ENCODE data around the gene ISG15.

ISG15 gene

GRCh38 chr1:1043921-1044320 is 30.6 kb downstream of the ISG15 start:
- no peak for DNase-seq
- no peak overlapping the region for H3K18ac ChIP-seq (ENCODE audit: low read length)
- H3K4me1 ChIP-seq (ENCODE audit: control insufficient read depth in 1 of 2, insufficient read depth in 2 of 2, low read length in 2 of 2): peaks cover 11 to 14% of the 10 kb centered on the region in 2 experiments
- H4K91ac ChIP-seq (ENCODE audit: low read depth, low read length): no peak overlapping the region
- H3K9ac ChIP-seq (ENCODE audit: low read length): no peak overlapping the region
- no peaks in the 10 kb centered on the region for H3K79me1 ChIP-seq (ENCODE audit: low read length)
- H3K14ac ChIP-seq (ENCODE audit: low read length): no peak overlapping the region
- H2AFZ ChIP-seq (ENCODE audit: insufficient read depth, low read length, poor library complexity): no peak overlapping the region
- no CpG with 5 or more reads among the region's 33 CpGs for WGBS (ENCODE audit: extremely low coverage, insufficient coverage, insufficient read length)
- H3K4me2 ChIP-seq (ENCODE audit: low read length): no peak overlapping the region
- H2BK120ac ChIP-seq (ENCODE audit: insufficient read depth, low read length, poor library complexity): no peak overlapping the region
- no peak overlapping the region for H2BK5ac ChIP-seq (ENCODE audit: low read depth, low read length, poor library complexity)
- no peak overlapping the region for H3K27ac ChIP-seq (ENCODE audit: low read depth, low read length)
- H3K79me2 ChIP-seq (ENCODE audit: control insufficient read depth, insufficient read depth, low read length, poor library complexity): no peaks in the 10 kb centered on the region
- H4K12ac ChIP-seq (ENCODE audit: low read depth, low read length): no peak overlapping the region
- no peak overlapping the region for H3K23ac ChIP-seq (ENCODE audit: low read length)
- H4K8ac ChIP-seq (ENCODE audit: low read depth, low read length): no peak overlapping the region
- H2AK5ac ChIP-seq (ENCODE audit: low read length): no peak overlapping the region
- H3K9me3 ChIP-seq (ENCODE audit: insufficient read depth, low read depth, low read length): peaks cover 4% of the 10 kb centered on the region
- H2BK12ac ChIP-seq (ENCODE audit: low read length): no peak overlapping the region
- no peak overlapping the region for H3K4ac ChIP-seq (ENCODE audit: low read depth, low read length)
- no peak overlapping the region for H3K4me3 ChIP-seq (ENCODE audit: low read depth, low read length)
- H3K27me3 ChIP-seq (ENCODE audit: insufficient read depth, low read length): no peaks in the 10 kb centered on the region
- H3K36me3 ChIP-seq (ENCODE audit: control insufficient read depth in 1 of 2, insufficient read depth in 2 of 2, low read length in 2 of 2): peaks cover 67 to 73% of the 10 kb centered on the region in 2 experiments

GRCh38 chr1:1044455-1045078 is 31.3 kb downstream of the ISG15 start:
- H3K36me3 ChIP-seq (ENCODE audit: control insufficient read depth in 1 of 2, insufficient read depth in 2 of 2, low read length in 2 of 2): peaks cover 73 to 79% of the 10 kb centered on the region in 2 experiments
- no peak overlapping the region for H3K9ac ChIP-seq (ENCODE audit: low read length)
- H3K9me3 ChIP-seq (ENCODE audit: insufficient read depth, low read depth, low read length): peaks cover 4% of the 10 kb centered on the region
- no peak overlapping the region for H2AK5ac ChIP-seq (ENCODE audit: low read length)
- H3K14ac ChIP-seq (ENCODE audit: low read length): no peak overlapping the region
- no CpG with 5 or more reads among the region's 34 CpGs for WGBS (ENCODE audit: extremely low coverage, insufficient coverage, insufficient read length)
- H4K8ac ChIP-seq (ENCODE audit: low read depth, low read length): no peak overlapping the region
- H2BK120ac ChIP-seq (ENCODE audit: insufficient read depth, low read length, poor library complexity): no peak overlapping the region
- peaks cover 10 to 12% of the 10 kb centered on the region in 2 experiments for H3K4me1 ChIP-seq (ENCODE audit: control insufficient read depth in 1 of 2, insufficient read depth in 2 of 2, low read length in 2 of 2)
- no peak overlapping the region for H3K27ac ChIP-seq (ENCODE audit: low read depth, low read length)
- H3K4me3 ChIP-seq (ENCODE audit: low read depth, low read length): no peak overlapping the region
- no peak overlapping the region for H4K91ac ChIP-seq (ENCODE audit: low read depth, low read length)
- H2BK5ac ChIP-seq (ENCODE audit: low read depth, low read length, poor library complexity): no peak overlapping the region
- no peak overlapping the region for H4K12ac ChIP-seq (ENCODE audit: low read depth, low read length)
- no peak overlapping the region for H3K4ac ChIP-seq (ENCODE audit: low read depth, low read length)
- DNase-seq: no peak
- no peaks in the 10 kb centered on the region for H3K27me3 ChIP-seq (ENCODE audit: insufficient read depth, low read length)
- H3K79me1 ChIP-seq (ENCODE audit: low read length): no peaks in the 10 kb centered on the region
- H3K4me2 ChIP-seq (ENCODE audit: low read length): no peak overlapping the region
- no peak overlapping the region for H3K23ac ChIP-seq (ENCODE audit: low read length)
- no peak overlapping the region for H3K18ac ChIP-seq (ENCODE audit: low read length)
- H3K79me2 ChIP-seq (ENCODE audit: control insufficient read depth, insufficient read depth, low read length, poor library complexity): no peaks in the 10 kb centered on the region
- no peak overlapping the region for H2BK12ac ChIP-seq (ENCODE audit: low read length)
- H2AFZ ChIP-seq (ENCODE audit: insufficient read depth, low read length, poor library complexity): no peak overlapping the region

- WGBS (ENCODE audit: extremely low coverage, insufficient coverage, insufficient read length): no CpG with 5 or more reads among the region's 23 CpGs
- H4K12ac ChIP-seq (ENCODE audit: low read depth, low read length): no peak overlapping the region
- H3K4ac ChIP-seq (ENCODE audit: low read depth, low read length): no peak overlapping the region
These were observed 31.8 kb downstream of the ISG15 start for GRCh38 chr1:1045129-1045528.

GRCh38 chr1:1046243-1046642 is 32.9 kb downstream of the ISG15 start:
- Histone ChIP-seq H2BK5ac (ENCODE audit: low read depth, low read length, poor library complexity) (no peak overlapping the region), H2BK120ac (ENCODE audit: insufficient read depth, low read length, poor library complexity) (no peak overlapping the region), H4K8ac (ENCODE audit: low read depth, low read length) (no peak overlapping the region), H3K27me3 (ENCODE audit: insufficient read depth, low read length) (no peaks in the 10 kb centered on the region), H3K4me2 (ENCODE audit: low read length) (no peak overlapping the region), H3K36me3 (ENCODE audit: control insufficient read depth in 1 of 2, insufficient read depth in 2 of 2, low read length in 2 of 2) (peaks cover 86 to 93% of the 10 kb centered on the region in 2 experiments), H2AK5ac (ENCODE audit: low read length) (no peak overlapping the region), H2AFZ (ENCODE audit: insufficient read depth, low read length, poor library complexity) (no peak overlapping the region), H3K27ac (ENCODE audit: low read depth, low read length) (no peak overlapping the region), H3K9ac (ENCODE audit: low read length) (no peak overlapping the region), H2BK12ac (ENCODE audit: low read length) (no peak overlapping the region), H3K4me1 (ENCODE audit: control insufficient read depth in 1 of 2, insufficient read depth in 2 of 2, low read length in 2 of 2) (no peaks in the 10 kb centered on the region), H3K18ac (ENCODE audit: low read length) (no peak overlapping the region), H3K4ac (ENCODE audit: low read depth, low read length) (no peak overlapping the region), H4K91ac (ENCODE audit: low read depth, low read length) (no peak overlapping the region), H3K79me2 (ENCODE audit: control insufficient read depth, insufficient read depth, low read length, poor library complexity) (no peaks in the 10 kb centered on the region), H3K23ac (ENCODE audit: low read length) (no peak overlapping the region), H4K12ac (ENCODE audit: low read depth, low read length) (no peak overlapping the region), H3K79me1 (ENCODE audit: low read length) (no peaks in the 10 kb centered on the region), H3K9me3 (ENCODE audit: insufficient read depth, low read depth, low read length) (peaks cover 6% of the 10 kb centered on the region), H3K14ac (ENCODE audit: low read length) (no peak overlapping the region), H3K4me3 (ENCODE audit: low read depth, low read length) (no peak overlapping the region)
- WGBS (ENCODE audit: extremely low coverage, insufficient coverage, insufficient read length): no CpG with 5 or more reads among the region's 20 CpGs
- DNase-seq: no peak

More at GRCh38 chr1:1045129-1045528, 31.8 kb downstream of the ISG15 start:
- Histone ChIP-seq H2BK120ac (ENCODE audit: insufficient read depth, low read length, poor library complexity) (no peak overlapping the region), H3K14ac (ENCODE audit: low read length) (no peak overlapping the region), H3K18ac (ENCODE audit: low read length) (no peak overlapping the region), H3K9me3 (ENCODE audit: insufficient read depth, low read depth, low read length) (peaks cover 4% of the 10 kb centered on the region), H3K27ac (ENCODE audit: low read depth, low read length) (no peak overlapping the region), H3K79me2 (ENCODE audit: control insufficient read depth, insufficient read depth, low read length, poor library complexity) (no peaks in the 10 kb centered on the region), H4K91ac (ENCODE audit: low read depth, low read length) (no peak overlapping the region), H3K36me3 (ENCODE audit: control insufficient read depth in 1 of 2, insufficient read depth in 2 of 2, low read length in 2 of 2) (peaks cover 77 to 84% of the 10 kb centered on the region in 2 experiments), H3K9ac (ENCODE audit: low read length) (no peak overlapping the region), H3K27me3 (ENCODE audit: insufficient read depth, low read length) (no peaks in the 10 kb centered on the region), H2AFZ (ENCODE audit: insufficient read depth, low read length, poor library complexity) (no peak overlapping the region), H3K4me1 (ENCODE audit: control insufficient read depth in 1 of 2, insufficient read depth in 2 of 2, low read length in 2 of 2) (peaks cover 5 to 7% of the 10 kb centered on the region in 2 experiments), H3K23ac (ENCODE audit: low read length) (no peak overlapping the region), H3K79me1 (ENCODE audit: low read length) (no peaks in the 10 kb centered on the region), H2BK12ac (ENCODE audit: low read length) (no peak overlapping the region), H3K4me2 (ENCODE audit: low read length) (no peak overlapping the region), H2BK5ac (ENCODE audit: low read depth, low read length, poor library complexity) (no peak overlapping the region), H3K4me3 (ENCODE audit: low read depth, low read length) (no peak overlapping the region), H2AK5ac (ENCODE audit: low read length) (no peak overlapping the region), H4K8ac (ENCODE audit: low read depth, low read length) (no peak overlapping the region)
- no peak for DNase-seq
